ENCODE measurements around the gene ING4.
A peak's percentile ranks its signal among the peaks of the same experiment; 100 is the strongest.

Gene ING4

DNA sequence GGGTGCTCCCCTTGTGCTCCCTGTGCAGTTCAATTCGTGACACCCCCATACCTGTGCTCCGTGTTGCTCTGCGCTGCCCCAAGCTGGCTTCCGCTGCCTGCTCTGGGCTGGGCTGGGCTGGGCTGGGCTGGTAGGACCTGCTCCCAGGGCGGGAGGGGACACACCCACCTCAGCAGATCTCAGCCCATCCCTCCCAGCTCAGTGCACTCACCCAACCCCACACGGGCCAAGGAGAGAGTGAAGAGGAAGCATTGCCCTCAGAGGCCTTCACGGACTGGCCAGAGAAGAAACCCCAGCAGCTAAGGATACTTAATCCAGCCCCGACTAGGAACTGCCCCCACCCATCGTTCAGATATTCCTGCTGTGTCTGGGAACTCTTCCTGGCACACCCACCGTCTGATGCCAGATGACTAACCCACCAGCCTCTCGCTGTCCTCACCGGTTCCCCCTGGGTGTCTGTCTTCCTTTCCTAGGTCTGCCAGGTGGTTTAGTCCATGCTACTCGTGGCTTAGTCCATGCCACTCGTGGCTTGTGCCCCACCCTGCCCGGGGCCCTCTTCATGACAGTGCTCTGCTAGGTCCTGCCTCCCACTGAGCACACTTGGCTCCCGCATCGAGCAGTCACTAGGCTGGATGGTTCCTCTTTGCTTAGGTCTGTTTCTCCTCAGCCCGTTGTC lies 26.9 kb downstream of the ING4 start, which contains the start of gene LPAR5:
TSS of gene LPAR5 (minus strand) at position 104 of the 676 bp plus-strand sequence. CDS start 14,711 bp downstream, outside the sequence.
- DNase-seq (ENCODE audit: low spot score), result peak; percentile 86

DNA sequence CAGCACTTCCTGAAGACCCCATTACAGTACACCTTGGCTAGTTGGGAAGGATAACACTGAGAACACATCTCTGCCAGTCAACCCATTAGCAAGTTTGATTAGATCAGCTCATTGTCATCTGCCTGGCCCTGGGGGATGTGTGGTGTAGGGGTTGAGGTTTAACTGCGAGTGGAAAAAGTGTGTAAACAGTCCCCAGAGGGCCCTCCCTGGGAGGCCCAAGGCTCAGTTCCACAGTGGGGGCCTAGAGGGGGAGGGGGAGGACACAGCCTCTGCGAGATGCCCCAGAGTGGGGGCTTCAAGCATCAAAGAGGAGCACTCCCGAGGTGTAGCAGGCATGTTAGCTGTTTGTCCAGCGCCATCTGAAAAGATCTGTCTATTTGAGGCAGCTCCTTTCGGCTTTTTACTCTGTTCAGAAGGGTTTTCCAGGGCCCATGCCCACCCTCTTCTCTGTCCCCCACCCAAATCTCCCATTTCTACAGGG lies 27.5 kb downstream of the ING4 start:
- DNase-seq (ENCODE audit: low spot score), result peak; percentile 43

DNA sequence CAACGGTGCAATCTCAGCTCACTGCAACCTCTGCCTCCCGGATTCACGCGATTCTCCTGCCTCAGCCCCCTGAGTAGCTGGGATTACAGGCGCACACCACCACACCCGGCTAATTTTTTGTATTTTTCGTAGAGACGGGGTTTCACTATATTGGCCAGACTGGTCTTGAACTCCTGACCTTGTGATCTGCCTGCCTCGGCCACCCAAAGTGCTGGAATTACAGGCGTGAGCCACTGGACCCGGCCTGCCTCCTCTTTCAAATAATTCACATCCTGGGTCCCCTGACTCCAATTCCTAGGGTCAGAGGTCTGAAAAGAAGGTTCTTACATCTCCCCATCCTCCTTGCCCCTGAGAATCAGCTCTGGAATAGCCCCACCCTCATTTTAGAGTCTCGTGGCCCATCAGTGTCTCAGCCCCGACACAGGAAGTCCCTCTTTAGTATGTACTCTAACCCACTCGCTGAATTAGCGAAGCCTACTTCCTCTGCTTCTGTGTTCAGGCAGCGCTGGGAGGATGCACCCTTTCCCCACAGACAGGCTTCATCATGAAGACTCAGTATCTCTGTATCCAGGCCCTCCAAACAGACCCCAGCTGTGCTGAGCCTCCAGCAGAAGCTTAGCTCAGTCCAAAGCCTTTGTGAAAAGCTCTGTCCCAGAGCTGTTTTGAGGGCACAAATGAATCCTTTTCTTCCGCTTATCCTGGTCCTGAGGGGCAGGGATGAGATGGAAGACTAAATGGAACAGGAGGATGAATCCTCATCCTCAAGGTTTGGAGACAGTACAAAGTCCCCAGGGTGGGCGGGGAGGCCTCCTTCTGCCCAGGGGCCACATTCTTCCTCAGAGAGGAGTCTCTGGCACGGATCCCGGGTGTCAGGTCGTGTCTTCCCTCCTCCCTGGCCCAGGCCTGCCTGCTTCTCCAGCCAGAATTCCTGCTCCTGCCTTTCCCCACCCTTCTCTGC lies 30.6 kb downstream of the ING4 start:
- DNase-seq (ENCODE audit: low spot score), result no peak

- no peak for DNase-seq (ENCODE audit: low spot score)
Observed at GRCh38 chr12:6631549-6631961, 31.4 kb downstream of the ING4 start.

- no peak for DNase-seq (ENCODE audit: low spot score)
Observed at GRCh38 chr12:6630736-6631135, 32.2 kb downstream of the ING4 start.

DNA sequence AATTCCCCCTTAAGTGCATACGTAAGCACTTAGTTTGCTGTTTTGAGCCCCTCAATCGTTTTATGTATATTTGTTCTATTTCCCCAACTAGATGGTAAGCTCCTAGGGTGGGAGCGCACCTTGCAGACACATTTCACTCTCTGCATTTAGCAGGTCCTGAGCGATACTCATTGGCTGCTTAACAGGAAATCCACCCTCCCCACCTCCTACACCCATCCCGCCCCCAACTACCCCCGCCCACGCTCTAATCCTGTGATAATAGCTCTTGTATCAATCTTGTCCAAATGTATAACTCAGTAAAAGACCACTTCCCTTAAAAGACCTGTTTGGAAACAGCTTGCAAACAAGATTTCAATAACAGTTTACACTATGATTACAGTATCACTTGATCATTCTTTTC lies 35.3 kb downstream of the ING4 start:
- DNase-seq (ENCODE audit: low spot score), result no peak

GRCh38 chr12:6626654-6627283 lies 36.1 kb downstream of the ING4 start:
- no peak for DNase-seq (ENCODE audit: low spot score)

DNA sequence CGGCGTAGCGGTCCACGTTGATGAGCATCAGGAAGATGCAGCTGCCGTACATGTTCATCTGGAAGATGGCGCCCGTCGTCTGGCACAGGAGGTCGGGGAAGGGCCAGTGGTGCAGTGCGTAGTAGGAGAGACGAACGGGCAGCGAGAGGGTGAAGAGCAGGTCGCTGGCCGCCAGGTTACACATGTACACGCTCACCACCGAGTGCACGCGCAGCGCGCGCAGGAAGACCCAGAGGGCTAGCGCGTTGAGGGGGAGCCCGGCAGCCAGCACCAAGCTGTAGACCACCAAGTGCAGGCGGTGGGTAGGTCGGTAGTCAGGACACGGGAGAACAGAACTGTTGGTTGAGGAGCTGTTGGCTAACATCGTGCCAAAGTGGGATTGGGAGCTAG lies 42.0 kb downstream of the ING4 start:
- DNase-seq (ENCODE audit: low spot score), result no peak

DNA sequence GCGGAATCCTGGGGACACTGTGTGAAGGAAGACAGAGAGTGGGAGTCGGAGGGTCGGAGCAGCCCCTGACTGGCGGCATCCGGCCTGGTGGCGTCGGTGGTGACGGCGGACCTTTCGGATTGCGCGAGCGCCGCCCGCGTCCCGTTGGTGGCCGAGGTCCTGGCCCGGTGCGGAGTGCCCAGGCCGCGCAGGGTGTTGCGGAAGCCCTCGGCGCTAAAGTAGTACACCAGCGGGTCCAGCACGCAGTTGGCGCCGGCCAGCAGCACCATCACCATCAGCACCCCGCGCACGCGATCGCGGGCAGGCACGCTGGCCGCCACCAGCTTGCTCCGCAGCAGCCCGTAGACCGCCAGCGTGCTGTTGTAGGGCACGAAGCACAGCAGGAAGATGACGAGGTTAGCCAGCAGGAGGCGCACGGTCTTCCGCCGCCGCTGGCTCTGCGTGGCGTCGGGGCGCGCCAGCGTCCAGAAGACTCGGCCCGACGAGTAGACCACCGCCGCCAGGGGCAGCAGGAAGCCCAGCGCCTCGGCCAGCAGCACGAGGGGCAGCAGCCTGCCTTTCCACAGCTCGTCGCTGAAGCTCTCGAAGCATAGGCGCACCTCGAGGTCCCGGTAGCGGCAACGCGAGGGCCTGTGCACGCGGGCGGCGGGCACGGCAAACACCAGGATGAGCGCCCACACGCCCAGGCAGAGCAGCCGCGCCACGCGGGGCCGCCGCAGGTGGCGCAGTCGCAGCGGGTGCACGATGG lies 42.6 kb downstream of the ING4 start:
- DNase-seq (ENCODE audit: low spot score), result no peak

GRCh38 chr12:6618483-6619225 lies 44.3 kb downstream of the ING4 start:
- no peak for DNase-seq (ENCODE audit: low spot score)

DNA sequence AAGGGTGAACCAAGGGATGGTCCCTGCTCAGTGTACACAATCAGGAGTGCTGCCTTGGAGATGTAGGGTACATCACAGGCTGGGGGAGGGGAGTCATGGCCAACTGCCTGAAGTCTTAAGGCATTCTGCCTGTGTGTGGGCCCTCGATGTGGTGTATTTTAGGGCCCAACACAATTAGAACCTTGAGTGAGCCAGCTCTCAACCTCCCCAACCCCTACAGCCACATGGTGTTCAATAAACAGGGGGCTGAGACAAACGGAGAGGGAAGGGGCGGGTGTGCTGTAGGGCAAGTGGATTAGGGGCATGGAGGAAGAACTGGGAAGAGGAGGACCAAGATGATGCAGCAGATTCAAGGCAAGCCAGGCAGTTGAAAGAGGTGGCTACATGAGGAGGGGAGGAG lies 47.1 kb downstream of the ING4 start:
- no peak for DNase-seq (ENCODE audit: low spot score)

DNA sequence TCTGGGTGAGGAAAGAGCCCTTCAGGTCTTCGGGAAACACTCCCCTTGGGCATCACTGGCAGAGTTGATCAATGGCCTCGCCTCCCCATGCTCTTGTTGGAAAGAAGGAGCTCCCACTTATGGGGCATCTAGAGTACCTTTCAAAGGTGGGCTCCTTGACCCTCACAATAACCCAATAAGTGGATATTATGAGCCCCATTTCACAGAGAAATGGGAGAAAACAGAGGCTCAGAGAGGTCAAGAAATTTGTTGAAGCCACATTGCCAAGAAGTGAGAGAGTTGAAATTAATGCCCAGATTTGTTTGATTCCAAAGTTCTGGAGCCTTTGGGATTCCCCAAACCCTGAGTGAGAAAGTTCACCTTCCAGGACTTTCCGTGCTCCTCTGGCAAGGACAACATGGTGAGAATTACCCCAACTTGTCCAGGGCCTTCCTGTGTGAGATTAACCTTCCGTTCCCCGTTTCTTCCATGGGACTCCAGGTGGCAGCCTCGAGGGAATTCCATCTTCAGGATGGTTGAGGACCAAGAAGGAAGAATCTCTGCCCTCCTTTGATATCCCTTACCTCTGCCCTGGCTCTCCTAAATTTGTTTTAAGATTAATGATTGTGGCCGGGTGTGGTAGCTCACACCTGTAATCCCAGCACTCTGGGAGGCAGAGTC lies 48.3 kb downstream of the ING4 start:
- peak; percentile 51 for DNase-seq (ENCODE audit: low spot score)

DNA sequence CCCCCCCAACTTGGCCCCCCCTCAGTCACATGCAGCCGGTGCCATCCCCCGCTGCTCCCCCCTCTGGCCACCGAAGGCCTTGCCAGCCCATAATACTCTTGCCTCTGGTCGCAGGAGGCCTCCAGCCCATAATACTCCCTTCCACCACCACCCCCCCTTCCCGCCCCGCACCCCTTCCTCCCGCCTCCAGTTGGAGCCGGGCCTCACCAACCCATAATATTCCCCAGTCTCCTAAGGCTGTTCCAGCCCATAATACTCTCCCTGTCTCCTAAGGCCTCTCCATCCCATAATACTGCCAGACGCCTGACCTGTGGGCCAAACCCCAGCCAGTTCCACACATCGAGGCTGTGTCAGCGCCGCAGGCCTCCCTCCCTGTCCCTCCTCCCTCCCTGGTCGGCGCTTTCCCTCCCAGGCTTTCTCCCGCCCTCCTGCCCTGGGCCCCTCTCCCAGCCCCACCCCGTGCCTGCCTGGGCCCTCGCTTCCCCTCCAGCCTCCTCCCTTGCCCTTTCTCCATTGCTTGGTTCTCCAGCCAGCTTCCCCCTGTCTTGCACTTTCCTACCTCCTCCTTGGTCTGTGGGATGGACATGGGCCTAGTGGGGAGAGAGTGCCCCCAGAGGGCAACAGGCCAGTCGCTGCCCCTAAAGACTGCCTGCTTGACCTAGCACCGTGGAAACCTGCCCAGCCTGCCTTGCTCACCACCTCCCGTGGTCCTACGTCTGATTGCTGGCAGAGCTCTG lies 49.0 kb downstream of the ING4 start:
- DNase-seq (ENCODE audit: low spot score), result peak; percentile 100

- DNase-seq (ENCODE audit: low spot score), result peak; percentile 92
Observed at GRCh38 chr12:6613015-6613775, 49.7 kb downstream of the ING4 start.

DNA sequence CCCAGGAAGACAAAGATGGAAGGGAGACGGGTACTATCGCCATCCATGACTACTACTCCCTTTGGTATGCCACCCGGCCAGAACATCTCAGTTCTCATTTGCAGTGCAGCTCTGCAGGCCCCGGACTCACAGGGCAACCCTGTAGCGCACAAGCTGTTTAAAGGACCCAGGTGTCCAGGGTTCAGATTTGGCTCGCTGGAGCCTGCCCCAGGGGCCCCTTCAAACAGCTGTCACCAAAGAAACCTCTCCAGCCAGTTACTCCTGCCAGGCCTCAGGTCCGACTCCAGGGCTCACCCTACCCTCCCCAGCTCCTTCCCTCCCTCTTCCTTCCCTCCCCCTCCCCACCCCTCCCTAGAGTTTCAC lies 50.3 kb downstream of the ING4 start:
- no peak for DNase-seq (ENCODE audit: low spot score)

GRCh38 chr12:6612247-6612646 lies 50.7 kb downstream of the ING4 start:
- DNase-seq (ENCODE audit: low spot score), result peak; percentile 53

DNA sequence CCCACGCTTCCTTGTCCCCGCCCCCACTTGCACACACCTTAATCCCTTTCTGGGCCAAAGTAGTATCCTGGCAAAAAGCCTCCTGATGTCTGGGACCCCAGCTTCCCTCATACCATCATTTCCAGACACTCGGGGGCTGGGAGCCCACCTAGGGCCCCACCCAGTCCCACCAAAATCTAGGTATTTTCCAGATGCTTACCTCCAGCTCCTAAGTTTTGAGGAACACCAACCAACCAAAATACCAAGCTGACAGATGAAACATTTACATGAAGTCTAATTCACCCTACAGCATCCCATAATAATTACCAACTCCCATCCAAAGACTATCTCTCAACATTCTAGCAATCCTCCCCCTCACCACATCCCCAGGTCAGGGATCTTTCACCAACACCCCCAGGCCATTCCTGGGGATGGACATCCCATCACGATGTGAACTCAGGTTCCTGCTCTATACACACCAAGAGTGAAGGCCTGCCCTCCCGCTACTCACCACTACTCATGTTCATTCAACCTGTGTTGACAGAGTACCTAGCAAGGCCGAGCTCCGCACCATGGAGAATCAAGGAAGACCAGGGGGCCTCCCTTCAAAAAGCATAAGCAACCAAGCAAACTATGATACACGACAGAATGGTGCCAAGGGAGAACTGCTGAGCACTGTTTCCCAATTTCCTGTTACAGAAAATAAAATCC lies 54.2 kb downstream of the ING4 start:
- DNase-seq (ENCODE audit: low spot score), result peak; percentile 74

DNA sequence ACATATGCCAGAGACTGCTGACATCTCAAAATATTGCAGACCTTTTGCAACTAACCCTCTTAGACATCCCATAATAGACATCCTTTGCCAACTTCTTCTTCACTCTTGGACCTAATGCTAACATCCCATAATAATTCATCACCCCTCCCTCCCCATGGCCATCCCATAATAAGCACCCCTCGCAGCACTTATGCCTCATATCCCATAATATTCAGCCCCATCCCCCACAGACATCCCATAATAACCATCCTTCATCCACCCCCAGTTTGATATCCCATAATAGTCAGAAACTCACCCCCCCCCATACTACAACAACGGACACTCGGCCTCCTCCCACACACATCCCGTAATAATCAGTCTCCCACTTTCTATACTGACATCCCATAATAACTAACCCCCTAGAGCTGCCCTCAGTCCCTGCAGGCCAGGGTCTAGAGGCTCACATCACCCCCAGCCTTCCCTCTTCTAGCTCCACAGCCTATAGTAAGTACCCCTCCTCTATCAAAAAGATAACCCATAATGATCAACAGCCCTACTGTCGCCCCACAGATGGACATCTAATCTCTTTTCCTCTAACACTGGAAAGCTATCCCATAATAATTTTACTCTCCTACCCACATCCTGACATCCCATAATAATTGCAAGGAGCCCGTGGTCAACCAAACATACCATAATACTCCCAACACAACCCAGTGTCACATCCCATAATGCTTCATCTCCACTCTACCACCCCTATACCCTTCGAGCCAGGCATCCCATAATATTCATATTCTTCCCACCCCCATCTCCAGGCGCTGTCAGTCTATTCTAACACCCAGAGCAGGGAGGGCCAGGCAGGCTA lies 54.9 kb downstream of the ING4 start:
- DNase-seq (ENCODE audit: low spot score), result peak; percentile 99

Data from SW480 (cell line).